Testis (tissue), 3 donors: ENCODE results near the gene CNNM2. TPM values are rescaled to one million over a fixed set of nuclear protein-coding genes. Genes with fewer than 3 reads are reported as not detected.

Experiments
- DNase-seq: peaks from one replicate; pipeline ENCODE4 v3.0.0-alpha.2; 2019
- H3K27ac ChIP-seq, 2 donors: fragments of 200-600 bp; sonication (generic); one replicate each; pipeline ENCODE4 v1.5.1; 2019
- H3K27me3 ChIP-seq: fragments of 200-600 bp; sonication (generic); one replicate; pipeline ENCODE4 v1.5.1; 2019
- H3K36me3 ChIP-seq: fragments of 200-600 bp; sonication (generic); one replicate; pipeline ENCODE4 v1.5.1; 2017; ENCODE audit warnings: low read depth; ENCODE audit errors: missing control alignments
- H3K4me1 ChIP-seq: fragments of 200-600 bp; sonication (generic); one replicate; pipeline ENCODE4 v1.5.1; 2019
- H3K4me3 ChIP-seq, 2 donors: fragments of 200-600 bp; sonication (generic); one replicate each; pipeline ENCODE4 v1.5.1; 2017 to 2019
- H3K9me3 ChIP-seq: fragments of 200-600 bp; sonication (generic); one replicate; pipeline ENCODE4 v1.5.1; 2017
- CTCF ChIP-seq, 3 experiments: fragments of 450-650 bp in 2 of 3; fragments of 200-600 bp in 1 of 3; sonication (generic) in 1 of 3; IDR thresholded peaks; one replicate each; pipeline ENCODE4 v1.5.1; 2016 to 2019; ENCODE audit warnings: antibody characterized with exemption in 3 of 3, mild to moderate bottlenecking in 2 of 3, moderate library complexity in 1 of 3
- POLR2A ChIP-seq: fragments of 450-650 bp; IDR thresholded peaks from one replicate; pipeline ENCODE4 v1.6.1; 2017; ENCODE audit warnings: antibody characterized with exemption, mild to moderate bottlenecking, moderate library complexity
- WGBS, 2 donors: methylation state at CpG; one replicate each; pipeline ENCODE4 v1.1.5; 2018; 5-methylcytosine and 5-hydroxymethylcytosine counted together
- intact Hi-C: fragments of 100-400 bp; cut with DNase I; formaldehyde crosslinking; loops from one replicate; pipeline ENCODE4 v1.15.1; 2023; ENCODE audit warnings: low total_unique reads
- polyA plus RNA-seq: library from polyadenylated mRNA; stranded (reverse); fragments of 350-450 nt; fragmentation: Illumina TruSeq; extraction: RNeasy Lipid Tissue Mini Kit (QIAGEN cat#74804); gene quantifications from one replicate; pipeline ENCODE4 v1.2.3, GENCODE V29; 2014; ENCODE audit warnings: low read depth, low replicate concordance; ENCODE audit not compliant: insufficient read depth
- total RNA-seq, 2 donors: library from RNA; depleted of rRNA; stranded (reverse); fragments of >200 nt; gene quantifications; one replicate each; pipeline ENCODE4 v1.2.3, GENCODE V29; 2016

CNNM2 gene
- total and polyA plus RNA-seq, 3 donors from 2014 or later: 9.8 to 30.5 (median 24.2) TPM

DNA sequence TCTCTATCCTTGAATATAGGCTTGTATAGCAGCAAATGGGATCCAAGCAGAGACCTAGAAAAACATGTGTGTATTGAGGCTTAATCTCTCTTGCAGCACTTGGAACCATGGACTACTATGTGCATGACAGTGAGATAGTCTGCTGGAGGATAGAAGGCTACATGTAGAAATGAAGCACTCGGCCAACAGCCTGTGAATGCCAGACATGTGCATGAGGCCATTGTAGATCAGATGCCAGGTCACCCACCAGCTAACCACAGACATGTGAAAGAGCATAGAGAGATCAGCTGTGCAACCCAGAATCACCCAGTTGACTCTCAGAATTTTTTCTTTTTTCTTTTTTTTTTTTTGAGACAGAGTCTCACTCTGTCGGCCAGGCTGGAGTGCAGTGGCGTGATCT, 184.1 kb downstream of the CNNM2 start:
- no peaks in the 10 kb centered on the region for H3K4me1 ChIP-seq
- no peaks in the 10 kb centered on the region for H3K27me3 ChIP-seq
- no peaks in the 10 kb centered on the region for H3K36me3 ChIP-seq
- DNase-seq: no peak
- H3K27ac ChIP-seq: no peak overlapping the region
- 91% methylated on average over 3 of the region's 3 CpGs for WGBS, 2 donors
- intact Hi-C loops: no loop called here
- TF ChIP-seq POLR2A (no peak), CTCF (IDR thresholded peaks at IDR 0.05) (no peak)
- no peaks in the 10 kb centered on the region for H3K9me3 ChIP-seq
- H3K4me3 ChIP-seq: no peak overlapping the region

GRCh38 chr10:103103989-103104388, 185.9 kb downstream of the CNNM2 start:
- H3K4me3 ChIP-seq: no peak overlapping the region
- TF ChIP-seq POLR2A (no peak), CTCF (IDR thresholded peaks at IDR 0.05) (no peak)
- no peak overlapping the region for H3K27ac ChIP-seq
- intact Hi-C loops: no loop called here
- no peaks in the 10 kb centered on the region for H3K9me3 ChIP-seq
- WGBS, 2 donors: 95 to 96% methylated on average over 2 of the region's 2 CpGs
- H3K27me3 ChIP-seq: no peaks in the 10 kb centered on the region
- H3K4me1 ChIP-seq: no peaks in the 10 kb centered on the region
- no peak for DNase-seq
- no peaks in the 10 kb centered on the region for H3K36me3 ChIP-seq

GRCh38 chr10:103104721-103105120, 186.6 kb downstream of the CNNM2 start:
- no peaks in the 10 kb centered on the region for H3K9me3 ChIP-seq
- no peak overlapping the region for H3K4me3 ChIP-seq
- TF ChIP-seq CTCF (IDR thresholded peaks at IDR 0.05) (no peak), POLR2A (no peak)
- intact Hi-C loops: no loop called here
- no peaks in the 10 kb centered on the region for H3K4me1 ChIP-seq
- no peak overlapping the region for H3K27ac ChIP-seq
- DNase-seq: no peak
- 43 to 44% methylated on average over 2 of the region's 2 CpGs for whole genome bisulfite sequencing, 2 donors
- H3K36me3 ChIP-seq: no peaks in the 10 kb centered on the region
- H3K27me3 ChIP-seq: no peaks in the 10 kb centered on the region

- no peaks in the 10 kb centered on the region for H3K9me3 ChIP-seq
- WGBS, 2 donors: 91 to 98% methylated on average over 1 of the region's 1 CpG
- no peaks in the 10 kb centered on the region for H3K36me3 ChIP-seq
- H3K27ac ChIP-seq: no peak overlapping the region
- H3K27me3 ChIP-seq: no peaks in the 10 kb centered on the region
- TF ChIP-seq CTCF (IDR thresholded peaks at IDR 0.05): no peak
- TF ChIP-seq POLR2A: no peak
- H3K4me3 ChIP-seq: no peak overlapping the region
- no peak for DNase-seq
- intact Hi-C loops: no loop called here
- peaks cover 6% of the 10 kb centered on the region for H3K4me1 ChIP-seq
Observed at GRCh38 chr10:103105462-103105861, 187.4 kb downstream of the CNNM2 start.

DNA sequence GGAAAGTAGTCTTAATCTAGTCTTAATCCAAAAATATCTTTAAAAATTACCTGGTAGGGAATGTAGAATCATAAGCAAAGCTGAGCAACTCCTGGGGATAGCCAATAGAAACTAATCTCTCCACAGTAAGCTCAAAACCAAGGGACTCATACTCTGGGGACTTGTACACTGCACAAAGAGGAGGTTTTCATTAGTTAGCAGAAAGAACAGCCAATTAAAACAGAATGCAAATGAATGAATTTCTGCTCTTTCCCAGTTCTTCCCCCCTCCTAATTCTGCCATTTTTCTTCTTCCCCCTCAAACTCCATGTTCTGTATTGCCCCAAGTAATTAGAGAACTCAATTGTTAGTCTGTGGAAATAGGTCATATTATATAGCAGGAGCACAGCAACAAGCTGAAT, 188.4 kb downstream of the CNNM2 start:
- Histone ChIP-seq H3K36me3 (no peaks in the 10 kb centered on the region), H3K9me3 (no peaks in the 10 kb centered on the region), H3K4me1 (peaks cover 17% of the 10 kb centered on the region), H3K4me3 (no peak overlapping the region), H3K27ac (no peak overlapping the region), H3K27me3 (no peaks in the 10 kb centered on the region)
- intact Hi-C loops: no loop called here
- DNase-seq: no peak
- TF ChIP-seq POLR2A (no peak), CTCF (IDR thresholded peaks at IDR 0.05) (no peak)
